ENCODE data around the gene ARSB.
"Not testable (repeated sequence)": the region's sequence is repeated elsewhere in the genome, so short reads cannot be mapped to it uniquely, and the experiment has no call there.

Gene ARSB

DNA sequence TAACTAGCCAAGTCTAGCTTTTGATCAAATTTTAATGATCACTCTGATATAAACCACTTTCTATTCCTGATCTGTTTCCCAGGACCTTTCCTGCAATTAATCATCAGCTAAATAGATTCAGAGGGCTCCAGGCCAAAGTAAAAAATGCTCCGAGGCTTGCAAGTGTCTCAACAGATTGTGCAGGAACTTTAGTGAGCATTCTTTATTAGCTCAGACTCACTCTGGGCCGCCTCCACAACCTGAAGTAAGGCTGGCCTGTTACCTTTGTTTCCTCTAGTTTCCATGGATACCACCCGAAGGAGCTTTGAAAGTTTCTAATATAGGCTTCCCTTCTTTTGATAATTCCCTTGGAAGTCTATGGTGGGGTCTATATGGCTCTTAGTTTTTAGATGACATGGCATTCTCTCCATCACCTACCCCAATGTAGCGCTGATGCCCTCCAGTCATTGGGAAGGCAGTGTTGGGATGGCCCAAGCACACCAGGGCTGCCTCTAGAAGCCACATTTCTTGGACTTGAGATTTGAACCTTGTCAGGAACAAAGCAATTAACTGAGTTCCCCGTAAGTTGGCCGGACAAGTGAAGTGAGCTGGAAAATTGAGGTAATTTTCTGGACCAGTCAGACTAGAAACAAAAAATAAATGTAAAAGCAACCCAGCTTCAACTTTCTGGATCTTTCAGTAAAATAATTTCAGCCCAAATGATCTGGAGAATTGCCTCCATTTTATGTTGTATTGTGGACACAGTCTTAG, 238.9 kb downstream of the ARSB start:
- no peak overlapping the region for H3K4me3 ChIP-seq
- H3K36me3 ChIP-seq: no peaks in the 10 kb centered on the region
- no peak for TF ChIP-seq Cebpa-rat (IDR thresholded peaks at IDR 0.05)
- no peak overlapping the region for H3K27ac ChIP-seq
- H3K9ac ChIP-seq: no peak overlapping the region
- no peaks in the 10 kb centered on the region for H3K9me3 ChIP-seq (replicated peaks in 1 of 11)
- no peaks in the 10 kb centered on the region for H3K27me3 ChIP-seq
- no peaks in the 10 kb centered on the region for H3K4me1 ChIP-seq
- no peak overlapping the region for H3K4me2 ChIP-seq
- H4K20me1 ChIP-seq: no peaks in the 10 kb centered on the region

- Histone ChIP-seq H3K9ac (no peak overlapping the region), H3K9me3 (replicated peaks in 1 of 11) (no peaks in the 10 kb centered on the region), H4K20me1 (no peaks in the 10 kb centered on the region), H3K4me1 (no peaks in the 10 kb centered on the region), H3K27ac (no peak overlapping the region), H3K27me3 (no peaks in the 10 kb centered on the region), H3K36me3 (no peaks in the 10 kb centered on the region), H3K4me2 (no peak overlapping the region), H3K4me3 (no peak overlapping the region)
- TF ChIP-seq Cebpa-rat (IDR thresholded peaks at IDR 0.05): no peak
Measured at GRCh38 chr5:78744951-78745534, 240.1 kb downstream of the ARSB start.

- Histone ChIP-seq H3K36me3 (no peaks in the 10 kb centered on the region), H4K20me1 (no peaks in the 10 kb centered on the region), H3K9ac (no peak overlapping the region), H3K4me2 (no peak overlapping the region), H3K27me3 (no peaks in the 10 kb centered on the region), H3K4me1 (no peaks in the 10 kb centered on the region), H3K4me3 (no peak overlapping the region), H3K27ac (no peak overlapping the region), H3K9me3 (replicated peaks in 1 of 11) (0 out of 22 replicates have a peak, but pooled peaks cover 0 to under 1% (median 0%) of the 10 kb centered on the region in 11 experiments)
- no peak for TF ChIP-seq Cebpa-rat (IDR thresholded peaks at IDR 0.05)
Measured at GRCh38 chr5:78741019-78741418, 244.1 kb downstream of the ARSB start.

DNA sequence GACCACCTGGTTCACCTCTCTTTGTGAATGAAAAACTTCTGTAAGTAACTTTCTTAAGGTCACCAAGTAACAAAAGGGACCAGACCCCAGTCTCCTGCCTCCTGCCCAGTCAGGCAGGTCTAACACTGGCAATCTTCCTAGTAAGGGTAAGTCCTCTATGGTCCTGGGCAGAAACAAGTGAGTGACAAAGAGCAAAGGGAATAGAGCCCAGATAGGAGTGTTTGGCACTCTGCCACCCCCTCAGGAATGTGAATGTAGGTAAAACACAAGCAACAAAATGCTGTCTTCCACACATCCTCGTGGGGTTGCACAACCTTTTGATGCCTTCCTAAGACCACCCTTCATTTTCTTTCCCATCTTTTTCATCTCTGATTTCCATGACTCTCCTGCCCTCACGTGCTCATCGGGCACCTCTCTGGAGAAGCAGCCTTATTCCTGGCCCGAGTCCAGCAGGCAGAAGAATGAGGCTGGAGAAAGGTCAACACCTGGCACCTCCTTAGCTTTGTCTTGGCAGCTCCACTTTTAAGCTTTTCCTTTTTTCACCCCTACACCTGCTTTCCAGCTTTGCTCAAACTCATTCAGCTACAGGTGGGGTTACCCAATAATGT, 246.3 kb downstream of the ARSB start:
- H4K20me1 ChIP-seq: no peaks in the 10 kb centered on the region
- H3K9me3 ChIP-seq (replicated peaks in 1 of 11): peaks cover 0 to 8% (median 7%) of the 10 kb centered on the region in 11 experiments; a peak in 8 of 22 replicates
- H3K4me1 ChIP-seq: no peaks in the 10 kb centered on the region
- H3K36me3 ChIP-seq: no peaks in the 10 kb centered on the region
- H3K27me3 ChIP-seq: no peaks in the 10 kb centered on the region
- no peak overlapping the region for H3K9ac ChIP-seq
- no peak for TF ChIP-seq Cebpa-rat (IDR thresholded peaks at IDR 0.05)
- no peak overlapping the region for H3K27ac ChIP-seq
- no peak overlapping the region for H3K4me2 ChIP-seq
- no peak overlapping the region for H3K4me3 ChIP-seq

DNA sequence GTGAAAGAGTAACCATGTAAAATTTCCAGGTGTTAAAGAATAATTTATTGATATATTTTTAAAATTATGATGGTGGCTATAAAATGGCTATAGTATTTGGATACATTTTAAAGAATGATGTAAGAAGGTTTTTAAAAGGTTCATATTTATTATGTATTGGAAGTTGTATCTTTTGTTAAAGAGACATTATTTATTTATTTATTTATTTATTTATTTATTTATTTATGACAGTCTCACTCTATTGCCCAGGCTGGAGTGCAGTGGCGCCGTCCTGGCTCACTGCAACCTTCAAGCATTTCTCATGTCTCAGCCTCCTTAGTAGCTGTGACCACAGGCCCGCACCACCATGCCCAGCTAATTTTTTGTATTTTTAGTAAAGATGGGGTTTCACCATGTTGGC, 247.0 kb downstream of the ARSB start:
- H3K4me2 ChIP-seq: no peak overlapping the region

DNA sequence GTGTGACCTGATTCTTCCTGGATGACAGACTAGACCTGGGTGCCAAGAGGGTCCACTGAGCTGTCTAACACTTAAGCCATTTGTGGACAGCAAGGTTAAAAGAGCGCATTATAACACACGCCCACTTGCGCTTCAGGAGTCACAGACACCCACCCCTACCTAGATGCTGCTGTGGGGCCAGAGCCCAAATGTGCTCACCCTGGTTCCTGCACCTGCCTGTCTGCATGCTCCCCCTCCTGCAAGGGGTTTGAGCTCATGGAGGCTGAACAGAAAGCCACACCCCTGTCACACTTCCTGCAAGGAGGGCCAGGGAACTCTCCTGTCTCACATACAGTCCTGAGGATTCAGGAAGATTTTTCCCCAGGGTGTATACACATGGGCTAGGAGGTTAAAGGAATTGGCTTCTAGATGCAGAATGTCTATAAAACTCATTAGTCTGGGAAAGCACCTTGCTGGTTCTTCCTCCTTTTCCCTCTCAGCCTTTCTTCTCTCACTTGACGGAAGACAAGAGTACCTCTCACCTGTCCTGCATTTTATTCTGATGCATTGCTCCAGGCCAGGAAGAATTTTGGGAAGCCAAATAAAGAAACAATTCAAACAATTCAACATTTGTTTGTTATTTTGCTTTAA, 249.2 kb downstream of the ARSB start:
- H3K9ac ChIP-seq: no peak overlapping the region
- no peaks in the 10 kb centered on the region for H3K27me3 ChIP-seq
- H3K36me3 ChIP-seq: no peaks in the 10 kb centered on the region
- no peak overlapping the region for H3K4me3 ChIP-seq
- H3K4me1 ChIP-seq: peaks cover 0 to 11% (median 0%) of the 10 kb centered on the region in 10 experiments; a peak in 4 of 20 replicates
- no peaks in the 10 kb centered on the region for H4K20me1 ChIP-seq
- H3K9me3 ChIP-seq (replicated peaks in 1 of 11): peaks cover 0 to 8% (median 7%) of the 10 kb centered on the region in 11 experiments; a peak in 8 of 22 replicates
- no peak for TF ChIP-seq Cebpa-rat (IDR thresholded peaks at IDR 0.05)
- no peak overlapping the region for H3K4me2 ChIP-seq
- no peak overlapping the region for H3K27ac ChIP-seq

More for the DNA sequence above, 247.0 kb downstream of the ARSB start:
- peaks cover 0 to 8% (median 7%) of the 10 kb centered on the region in 11 experiments; a peak in 8 of 22 replicates for H3K9me3 ChIP-seq (replicated peaks in 1 of 11)
- no peak overlapping the region for H3K4me3 ChIP-seq
- H3K36me3 ChIP-seq: no peaks in the 10 kb centered on the region
- TF ChIP-seq Cebpa-rat (IDR thresholded peaks at IDR 0.05): no peak
- H4K20me1 ChIP-seq: no peaks in the 10 kb centered on the region
- H3K4me1 ChIP-seq: peaks cover 0 to 4% (median 0%) of the 10 kb centered on the region in 10 experiments; a peak in 2 of 20 replicates
- no peaks in the 10 kb centered on the region for H3K27me3 ChIP-seq
- H3K9ac ChIP-seq: no peak overlapping the region
- H3K27ac ChIP-seq: no peak overlapping the region

GRCh38 chr5:78734950-78735349, 250.2 kb downstream of the ARSB start:
- no peak for TF ChIP-seq Cebpa-rat (IDR thresholded peaks at IDR 0.05)

GRCh38 chr5:78734094-78734845, 250.8 kb downstream of the ARSB start:
- H3K4me2 ChIP-seq: no peak overlapping the region
- no peak for TF ChIP-seq Cebpa-rat (IDR thresholded peaks at IDR 0.05)
- H3K36me3 ChIP-seq: no peaks in the 10 kb centered on the region
- H3K9me3 ChIP-seq (replicated peaks in 1 of 11): peaks cover 0 to 8% (median 7%) of the 10 kb centered on the region in 11 experiments; a peak in 8 of 22 replicates
- no peak overlapping the region for H3K9ac ChIP-seq
- no peaks in the 10 kb centered on the region for H4K20me1 ChIP-seq
- no peaks in the 10 kb centered on the region for H3K27me3 ChIP-seq
- H3K4me1 ChIP-seq: peaks cover 0 to 11% (median 0%) of the 10 kb centered on the region in 10 experiments; a peak in 4 of 20 replicates
- no peak overlapping the region for H3K27ac ChIP-seq
- H3K4me3 ChIP-seq: no peak overlapping the region

More at GRCh38 chr5:78734950-78735349, 250.2 kb downstream of the ARSB start:
- Histone ChIP-seq H3K4me1 (peaks cover 0 to 11% (median 0%) of the 10 kb centered on the region in 10 experiments; a peak in 4 of 20 replicates), H3K4me2 (no peak overlapping the region), H3K27me3 (no peaks in the 10 kb centered on the region), H3K9ac (no peak overlapping the region), H3K9me3 (replicated peaks in 1 of 11) (peaks cover 0 to 8% (median 7%) of the 10 kb centered on the region in 11 experiments; a peak in 8 of 22 replicates), H3K27ac (no peak overlapping the region), H3K36me3 (no peaks in the 10 kb centered on the region), H4K20me1 (no peaks in the 10 kb centered on the region), H3K4me3 (no peak overlapping the region)

- H3K9ac ChIP-seq; H3K4me2 ChIP-seq; H3K9me3 ChIP-seq (replicated peaks in 1 of 11); H3K36me3 ChIP-seq; H3K4me3 ChIP-seq; H3K27ac ChIP-seq; H4K20me1 ChIP-seq; H3K27me3 ChIP-seq: not testable (repeated sequence)
- peaks cover 0 to 11% (median 0%) of the 10 kb centered on the region in 10 experiments; a peak in 4 of 20 replicates for H3K4me1 ChIP-seq
Measured at GRCh38 chr5:78732721-78733120, 252.4 kb downstream of the ARSB start.
